Activated CD4-positive, alpha-beta memory T cell treated with anti-CD3 and anti-CD28 coated beads, Interleukin-2, amount 10 ng/mL, durations not matched to agents 7 days and 5 days (primary cell): ENCODE data around the gene ZNF189. TPM values are rescaled to one million over a fixed set of nuclear protein-coding genes. Genes with fewer than 3 reads are reported as not detected.

ENCODE experiments used
- CTCF ChIA-PET: fragments of 350-600 bp; sonication (Branson Sonifier 250); formaldehyde crosslinking; loops from one replicate; lab custom pipeline; 2021; ENCODE audit warnings: antibody characterized with exemption, inconsistent platforms; lab: Charles Lee
- POLR2A ChIA-PET: fragments of 350-600 bp; sonication (Branson Sonifier 250); formaldehyde crosslinking; loops from one replicate; lab custom pipeline; 2021; ENCODE audit warnings: antibody characterized with exemption; lab: Charles Lee
- DNase-seq: peaks from one replicate; pipeline ENCODE4 v3.0.0-alpha.2; 2020
- H3K27ac Mint-ChIP-seq: one replicate; pipeline ENCODE4 v1.8.0; 2021; ENCODE audit warnings: mild to moderate bottlenecking, mixed read lengths
- H3K27me3 Mint-ChIP-seq: one replicate; pipeline ENCODE4 v1.8.0; 2021; ENCODE audit warnings: mixed read lengths
- H3K36me3 Mint-ChIP-seq: one replicate; pipeline ENCODE4 v1.8.0; 2021; ENCODE audit warnings: low read depth, mixed read lengths
- H3K4me1 Mint-ChIP-seq: one replicate; pipeline ENCODE4 v1.8.0; 2021; ENCODE audit warnings: mixed read lengths
- H3K4me3 Mint-ChIP-seq: one replicate; pipeline ENCODE4 v1.8.0; 2021; ENCODE audit warnings: mild to moderate bottlenecking, mixed read lengths
- H3K9me3 Mint-ChIP-seq: one replicate; pipeline ENCODE4 v1.8.0; 2021; ENCODE audit warnings: mixed read lengths
- total RNA-seq, 2 experiments: library from RNA; stranded (reverse); gene quantifications; one replicate each; pipeline ENCODE4 v1.2.3, GENCODE V29; 2021

Gene ZNF189
- total RNA-seq, 2 experiments from 2014 or later: 13.1 to 13.3 TPM

DNA sequence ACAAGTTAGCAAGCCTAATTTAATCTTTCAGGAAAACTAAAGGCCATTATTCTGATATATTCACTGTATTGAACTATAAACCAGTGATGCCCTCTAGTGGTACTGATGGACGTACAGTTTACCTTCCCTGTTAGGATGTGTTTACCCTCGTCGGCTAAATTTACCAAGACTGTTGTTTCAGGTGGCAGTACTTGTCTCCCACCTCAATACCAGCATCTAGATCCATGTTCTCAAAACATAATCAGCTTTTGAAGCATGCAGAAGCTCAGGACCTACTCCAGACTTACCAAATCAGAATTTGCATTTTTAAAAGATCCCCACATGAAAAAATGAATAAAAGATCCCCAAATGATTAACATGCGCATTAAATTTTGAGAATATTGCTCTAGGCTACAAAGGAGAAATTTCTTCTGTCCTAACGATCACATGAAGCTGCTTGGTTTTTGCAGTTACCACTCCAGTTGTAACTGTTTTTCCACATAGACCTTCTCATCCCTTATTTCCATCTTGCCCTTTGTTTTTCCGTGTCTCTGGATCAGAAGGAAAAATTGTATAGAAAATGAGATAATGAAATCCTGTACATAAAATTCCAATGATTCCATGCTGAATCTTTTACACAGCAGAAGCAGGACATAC lies 10.7 kb upstream of the ZNF189 start:
- CTCF ChIA-PET: interaction anchor here (0.5 to 2.3 kb wide), 7 partner anchors 10 to 706 kb away, joined by 3 to 16 read pairs (median 4); partner anchors contain the start of genes MRPL50 and ZNF189
- Mint-ChIP-seq H3K4me3 (no peak overlapping the region), H3K4me1 (peaks cover 8% of the 10 kb centered on the region), H3K36me3 (peaks cover 51% of the 10 kb centered on the region), H3K27ac (no peak overlapping the region), H3K27me3 (peaks cover 2% of the 10 kb centered on the region), H3K9me3 (peaks cover 19% of the 10 kb centered on the region)
- DNase-seq: no peak
- POLR2A ChIA-PET: interaction anchor here (1.9 kb wide), 1 partner anchor 10 kb away, joined by 8 read pairs; the partner anchor contains the start of genes MRPL50 and ZNF189

DNA sequence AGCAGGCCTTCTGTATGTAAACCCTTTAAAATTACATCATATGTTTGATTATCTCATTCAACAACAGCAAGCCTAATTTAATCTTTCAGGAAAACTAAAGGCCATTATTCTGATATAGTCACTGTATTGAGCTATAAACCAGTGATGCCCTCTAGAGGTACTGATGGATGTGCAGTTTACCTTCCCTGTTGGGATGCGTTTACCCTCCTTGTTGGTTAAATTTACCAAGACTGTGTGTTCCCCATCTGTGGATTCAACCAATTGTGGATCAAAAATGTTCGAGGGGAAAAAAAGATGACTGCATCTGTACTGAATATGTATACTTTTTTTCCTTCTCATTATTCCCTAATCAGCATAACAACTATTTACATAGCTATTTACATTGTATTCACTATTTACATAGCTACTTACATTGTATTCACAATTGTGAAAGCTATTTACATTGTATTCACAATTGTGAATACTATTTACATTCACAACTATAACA lies 10.1 kb upstream of the ZNF189 start:
- H3K27me3 Mint-ChIP-seq: no peaks in the 10 kb centered on the region
- no peak overlapping the region for H3K4me3 Mint-ChIP-seq
- H3K4me1 Mint-ChIP-seq: peaks cover 10% of the 10 kb centered on the region
- H3K9me3 Mint-ChIP-seq: peaks cover 21% of the 10 kb centered on the region
- ChIA-PET CTCF (interaction anchor here (0.5 to 2.3 kb wide), 7 partner anchors 11 to 707 kb away, joined by 3 to 16 read pairs (median 4); partner anchors contain the start of genes MRPL50 and ZNF189), POLR2A (interaction anchor here (1.9 kb wide), 1 partner anchor 10 kb away, joined by 8 read pairs; the partner anchor contains the start of genes MRPL50 and ZNF189)
- no peak for DNase-seq
- H3K36me3 Mint-ChIP-seq: peaks cover 54% of the 10 kb centered on the region
- no peak overlapping the region for H3K27ac Mint-ChIP-seq

DNA sequence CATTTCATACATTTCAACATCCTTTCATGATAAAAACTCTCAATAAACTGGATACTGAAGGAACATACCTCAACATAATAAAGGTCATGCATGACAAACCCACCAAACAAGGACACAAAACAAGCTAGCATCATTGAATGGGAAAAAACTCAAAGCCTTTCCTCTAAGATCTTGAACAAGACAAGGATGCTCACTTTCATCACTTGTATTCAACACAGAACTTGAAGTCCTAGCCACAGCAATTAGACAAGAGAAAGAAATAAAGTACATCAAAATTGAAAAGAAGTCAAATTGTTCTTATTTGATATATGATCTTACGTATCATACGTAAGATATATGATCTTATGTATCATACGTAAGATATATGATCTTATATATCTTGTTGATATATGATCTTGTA lies 5.5 kb upstream of the ZNF189 start:
- Mint-ChIP-seq H3K27me3 (no peaks in the 10 kb centered on the region), H3K36me3 (peaks cover 75% of the 10 kb centered on the region), H3K9me3 (peaks cover 21% of the 10 kb centered on the region), H3K4me3 (no peak overlapping the region), H3K4me1 (peaks cover 37% of the 10 kb centered on the region), H3K27ac (no peak overlapping the region)
- DNase-seq: no peak
- ChIA-PET POLR2A (no interaction called here), CTCF (no interaction called here)

DNA sequence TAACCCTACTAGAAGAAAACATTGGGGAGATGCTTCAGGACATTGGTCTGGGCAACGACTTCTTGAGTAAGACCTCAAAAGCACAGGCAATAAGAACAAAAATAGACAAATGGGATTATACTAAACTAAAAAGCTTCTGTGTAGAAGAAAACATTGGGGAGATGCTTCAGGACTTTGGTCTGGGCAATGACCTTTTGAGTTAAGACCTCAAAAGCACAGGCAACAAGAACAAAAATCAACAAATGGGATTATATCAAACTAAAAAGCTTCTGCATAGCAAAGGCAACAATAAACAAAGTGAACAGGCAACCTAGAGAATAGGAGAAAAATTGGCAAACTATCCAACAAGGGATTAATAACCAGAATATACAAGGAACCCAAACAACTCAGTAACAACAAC lies 4.0 kb upstream of the ZNF189 start:
- H3K36me3 Mint-ChIP-seq: peaks cover 66% of the 10 kb centered on the region
- ChIA-PET CTCF (no interaction called here), POLR2A (no interaction called here)
- no peak overlapping the region for H3K27ac Mint-ChIP-seq
- no peak for DNase-seq
- no peaks in the 10 kb centered on the region for H3K27me3 Mint-ChIP-seq
- no peak overlapping the region for H3K4me3 Mint-ChIP-seq
- peaks cover 21% of the 10 kb centered on the region for H3K9me3 Mint-ChIP-seq
- peaks cover 38% of the 10 kb centered on the region for H3K4me1 Mint-ChIP-seq

DNA sequence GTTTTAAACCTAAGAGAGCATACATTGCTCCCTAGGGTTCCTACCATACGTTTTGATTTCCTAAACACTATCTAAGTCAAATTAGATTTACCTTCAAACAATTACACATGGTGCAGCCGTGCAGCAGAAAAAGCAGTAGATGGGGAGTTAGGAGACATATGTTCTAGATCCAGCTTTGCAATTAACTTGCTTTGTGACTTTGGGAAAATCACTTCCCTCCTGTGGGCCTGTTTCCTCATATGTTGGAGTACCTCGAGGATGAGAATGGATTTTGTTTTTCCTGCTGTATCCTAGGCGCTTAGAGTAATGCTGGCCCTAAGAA lies 944 bp upstream of the ZNF189 start:
- H3K27ac Mint-ChIP-seq: peak overlapping the region; percentile 93
- POLR2A ChIA-PET: interaction anchor here (1.2 to 2.9 kb wide), 3 partner anchors 9 to 136 kb away, joined by 4 to 27 read pairs (median 8); partner anchors contain the start of gene RNF20

DNA sequence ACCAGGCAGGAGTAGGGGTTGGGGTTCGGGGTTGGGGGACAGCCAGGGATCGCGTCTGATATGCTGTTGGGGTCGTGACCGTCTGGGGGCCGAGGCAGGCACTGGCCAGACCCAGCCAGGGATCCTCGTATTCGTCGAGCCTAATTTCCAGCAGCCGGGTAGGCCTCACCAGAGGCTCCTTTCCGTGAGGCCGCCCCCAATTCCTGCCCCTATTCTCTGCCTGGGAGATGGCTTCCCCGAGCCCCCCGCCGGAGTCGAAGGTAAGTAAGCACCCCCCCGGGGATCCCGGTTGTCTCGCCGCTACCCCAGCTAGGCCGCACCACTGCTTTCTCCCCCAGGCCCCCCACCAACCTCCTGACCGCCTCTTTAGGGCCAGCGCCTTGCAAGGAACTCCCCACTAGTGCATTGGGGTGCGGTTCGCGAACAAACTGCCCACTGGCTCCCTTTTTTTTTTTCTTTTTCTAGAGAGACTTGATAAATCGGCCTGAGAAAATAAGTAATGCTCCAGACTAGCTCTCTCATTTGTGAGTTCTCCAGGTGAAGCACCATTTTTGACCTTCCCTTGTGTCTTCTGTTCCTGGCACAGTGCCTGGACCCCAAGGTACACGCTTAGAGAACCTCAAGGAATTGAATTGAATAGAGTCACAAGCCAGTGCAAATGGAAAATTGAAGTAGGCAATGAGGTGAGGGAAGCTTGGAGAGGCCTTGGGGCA lies 435 bp downstream of the ZNF189 start:
- peaks cover 72% of the 10 kb centered on the region for H3K36me3 Mint-ChIP-seq
- DNase-seq: peak; percentile 18
- no peaks in the 10 kb centered on the region for H3K27me3 Mint-ChIP-seq
- H3K4me1 Mint-ChIP-seq: peaks cover 51% of the 10 kb centered on the region
- H3K27ac Mint-ChIP-seq: peak overlapping the region; percentile 93
- H3K9me3 Mint-ChIP-seq: peaks cover 21% of the 10 kb centered on the region
- POLR2A ChIA-PET: interaction anchor here (0.8 to 2.9 kb wide), 7 partner anchors 8 to 138 kb away, joined by 3 to 27 read pairs (median 4); partner anchors contain the start of gene RNF20
- CTCF ChIA-PET: interaction anchor here (0.9 to 2.1 kb wide), 5 partner anchors 11 to 167 kb away, joined by 3 to 16 read pairs (median 4); partner anchors contain the start of gene RNF20
- peak overlapping the region; percentile 98 for H3K4me3 Mint-ChIP-seq

More for the DNA sequence above, 944 bp upstream of the ZNF189 start:
- Mint-ChIP-seq H3K4me1 (peaks cover 55% of the 10 kb centered on the region), H3K9me3 (peaks cover 14% of the 10 kb centered on the region), H3K4me3 (peak overlapping the region; percentile 98), H3K36me3 (peaks cover 68% of the 10 kb centered on the region), H3K27me3 (no peaks in the 10 kb centered on the region)
- CTCF ChIA-PET: interaction anchor here (1.2 to 1.7 kb wide), 2 partner anchors 135 to 168 kb away, joined by 3 to 9 read pairs; partner anchors contain the start of gene RNF20
- DNase-seq: no peak

DNA sequence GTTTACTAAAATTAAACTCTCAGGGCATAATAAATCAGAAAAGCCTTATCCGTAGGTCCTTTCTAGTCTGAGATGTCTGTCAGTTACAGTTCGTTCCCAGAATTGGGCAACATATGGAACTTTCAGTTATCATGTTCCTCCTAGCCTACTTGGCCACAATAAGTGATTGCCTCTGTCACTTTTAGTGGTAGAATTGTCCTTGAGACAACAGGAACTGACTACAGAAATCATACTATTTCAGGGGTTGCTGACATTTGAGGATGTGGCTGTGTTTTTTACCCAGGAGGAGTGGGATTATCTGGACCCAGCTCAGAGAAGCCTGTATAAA lies 956 bp downstream of the ZNF189 start:
- no peaks in the 10 kb centered on the region for H3K27me3 Mint-ChIP-seq
- no peak for DNase-seq
- peak overlapping the region; percentile 93 for H3K27ac Mint-ChIP-seq
- H3K36me3 Mint-ChIP-seq: peaks cover 72% of the 10 kb centered on the region
- peaks cover 18% of the 10 kb centered on the region for H3K9me3 Mint-ChIP-seq
- ChIA-PET POLR2A (interaction anchor here (2.9 kb wide), 1 partner anchor 134 kb away, joined by 27 read pairs; the partner anchor contains the start of gene RNF20), CTCF (interaction anchor here (1.9 to 2.1 kb wide), 2 partner anchors 11 to 130 kb away, joined by 4 to 16 read pairs; no protein-coding TSS in a partner anchor)
- H3K4me1 Mint-ChIP-seq: peaks cover 48% of the 10 kb centered on the region
- H3K4me3 Mint-ChIP-seq: peak overlapping the region; percentile 98

DNA sequence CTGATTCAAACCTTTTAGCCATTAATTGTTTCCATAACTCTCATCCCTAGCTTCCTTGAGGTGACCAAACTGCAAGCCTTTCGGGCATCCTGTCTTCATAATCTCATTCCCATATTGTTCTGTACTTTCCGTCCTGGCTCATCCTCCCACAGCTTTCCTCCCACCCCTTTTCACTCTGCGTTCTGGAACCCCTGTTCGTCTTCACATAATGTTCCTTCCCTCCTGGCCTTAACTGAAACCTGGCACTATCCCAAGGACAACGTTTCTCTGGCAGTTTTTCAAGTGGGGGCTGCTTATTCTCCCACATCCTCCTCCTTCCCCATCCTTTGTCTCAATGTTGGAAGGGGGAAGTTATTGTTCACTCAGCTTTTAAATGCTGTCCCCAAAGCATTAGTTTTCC lies 1.5 kb downstream of the ZNF189 start:
- H3K4me1 Mint-ChIP-seq: peaks cover 43% of the 10 kb centered on the region
- DNase-seq: no peak
- no peaks in the 10 kb centered on the region for H3K27me3 Mint-ChIP-seq
- H3K9me3 Mint-ChIP-seq: peaks cover 20% of the 10 kb centered on the region
- peaks cover 72% of the 10 kb centered on the region for H3K36me3 Mint-ChIP-seq
- ChIA-PET POLR2A (interaction anchor here (2.9 kb wide), 1 partner anchor 134 kb away, joined by 27 read pairs; the partner anchor contains the start of gene RNF20), CTCF (interaction anchor here (1.9 to 2.1 kb wide), 2 partner anchors 12 to 130 kb away, joined by 4 to 16 read pairs; no protein-coding TSS in a partner anchor)
- peak overlapping the region; percentile 19 for H3K27ac Mint-ChIP-seq
- peak overlapping the region; percentile 98 for H3K4me3 Mint-ChIP-seq

DNA sequence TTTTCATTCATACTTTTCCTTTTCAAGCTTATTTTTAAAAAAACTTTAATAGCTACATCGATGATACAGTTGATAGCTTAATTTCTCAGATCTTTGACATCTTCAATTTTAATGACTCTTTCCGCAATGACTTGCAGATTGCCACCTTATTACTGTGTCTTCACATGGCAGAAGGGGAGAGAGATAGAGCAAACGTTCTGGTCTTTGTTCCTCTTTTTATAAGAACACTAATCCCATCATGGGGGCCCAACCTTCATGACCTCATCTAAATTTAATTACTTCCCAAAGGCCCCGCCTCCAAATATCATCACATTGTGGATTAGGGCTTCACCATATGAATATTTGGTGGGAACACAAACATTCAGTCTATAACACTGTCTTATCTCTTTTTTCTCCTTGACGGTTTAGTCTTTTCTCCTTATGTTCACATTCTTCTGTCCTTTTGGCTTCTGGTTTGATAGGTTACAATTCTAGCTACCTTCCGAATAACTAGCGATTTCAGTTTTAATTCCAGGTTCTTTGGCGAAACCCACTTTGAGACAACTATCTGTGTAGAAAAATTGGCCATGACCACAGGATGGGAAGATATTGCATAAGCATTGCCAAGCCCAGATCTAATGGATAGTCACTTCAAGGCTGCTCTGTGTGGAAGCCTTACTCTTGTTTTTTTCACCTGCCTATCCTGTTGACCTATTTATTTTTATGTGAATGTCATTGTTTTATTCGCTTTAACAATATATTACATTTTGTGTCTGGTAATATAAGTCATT lies 5.0 kb downstream of the ZNF189 start:
- Mint-ChIP-seq H3K27me3 (no peaks in the 10 kb centered on the region), H3K36me3 (peaks cover 89% of the 10 kb centered on the region), H3K4me1 (peaks cover 24% of the 10 kb centered on the region), H3K4me3 (no peak overlapping the region), H3K9me3 (peaks cover 48% of the 10 kb centered on the region), H3K27ac (no peak overlapping the region)
- ChIA-PET CTCF (interaction anchor here (0.6 kb wide), 1 partner anchor 802 kb away, joined by 3 read pairs; no protein-coding TSS in a partner anchor), POLR2A (no interaction called here)
- no peak for DNase-seq

DNA sequence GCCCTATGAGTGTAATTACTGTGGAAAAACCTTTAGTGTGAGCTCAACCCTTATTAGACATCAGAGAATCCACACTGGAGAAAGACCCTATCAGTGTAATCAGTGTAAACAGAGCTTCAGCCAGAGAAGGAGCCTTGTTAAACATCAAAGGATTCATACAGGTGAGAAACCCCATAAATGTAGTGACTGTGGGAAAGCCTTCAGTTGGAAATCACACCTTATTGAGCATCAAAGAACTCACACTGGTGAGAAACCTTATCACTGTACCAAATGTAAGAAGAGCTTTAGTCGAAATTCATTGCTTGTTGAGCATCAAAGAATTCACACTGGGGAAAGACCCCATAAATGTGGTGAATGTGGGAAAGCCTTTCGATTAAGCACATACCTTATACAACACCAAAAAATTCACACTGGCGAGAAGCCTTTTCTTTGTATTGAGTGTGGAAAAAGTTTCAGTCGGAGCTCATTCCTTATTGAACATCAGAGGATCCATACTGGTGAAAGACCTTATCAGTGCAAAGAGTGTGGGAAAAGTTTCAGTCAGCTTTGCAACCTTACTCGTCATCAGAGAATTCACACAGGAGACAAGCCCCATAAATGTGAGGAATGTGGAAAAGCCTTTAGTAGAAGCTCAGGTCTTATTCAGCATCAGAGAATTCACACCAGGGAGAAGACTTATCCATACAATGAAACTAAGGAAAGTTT lies 9.9 kb downstream of the ZNF189 start:
- Mint-ChIP-seq H3K27ac (no peak overlapping the region), H3K27me3 (no peaks in the 10 kb centered on the region), H3K36me3 (peaks cover 79% of the 10 kb centered on the region), H3K9me3 (peaks cover 79% of the 10 kb centered on the region), H3K4me1 (no peaks in the 10 kb centered on the region), H3K4me3 (no peak overlapping the region)
- no peak for DNase-seq
- CTCF ChIA-PET: interaction anchor here (2.2 kb wide), 1 partner anchor 20 kb away, joined by 5 read pairs; no protein-coding TSS in a partner anchor
- POLR2A ChIA-PET: interaction anchor here (0.7 to 1.1 kb wide), 2 partner anchors 10 kb away, joined by 3 read pairs; partner anchors contain the start of genes MRPL50 and ZNF189

DNA sequence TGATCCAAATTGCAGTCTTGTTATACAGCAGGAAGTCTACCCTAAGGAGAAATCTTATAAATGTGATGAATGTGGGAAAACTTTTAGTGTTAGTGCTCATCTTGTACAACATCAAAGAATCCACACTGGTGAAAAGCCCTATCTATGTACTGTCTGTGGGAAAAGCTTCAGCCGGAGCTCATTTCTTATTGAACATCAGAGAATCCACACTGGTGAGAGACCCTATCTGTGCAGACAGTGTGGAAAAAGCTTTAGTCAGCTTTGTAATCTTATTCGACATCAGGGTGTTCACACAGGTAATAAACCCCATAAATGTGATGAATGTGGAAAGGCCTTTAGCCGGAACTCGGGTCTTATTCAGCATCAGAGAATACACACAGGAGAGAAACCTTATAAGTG lies 10.4 kb downstream of the ZNF189 start:
- Mint-ChIP-seq H3K4me3 (no peak overlapping the region), H3K27ac (no peak overlapping the region), H3K9me3 (peaks cover 78% of the 10 kb centered on the region), H3K27me3 (no peaks in the 10 kb centered on the region), H3K36me3 (peaks cover 75% of the 10 kb centered on the region), H3K4me1 (no peaks in the 10 kb centered on the region)
- no peak for DNase-seq
- ChIA-PET POLR2A (interaction anchor here (0.7 to 1.1 kb wide), 2 partner anchors 10 to 11 kb away, joined by 3 read pairs; partner anchors contain the start of genes MRPL50 and ZNF189), CTCF (interaction anchor here (2.2 kb wide), 1 partner anchor 20 kb away, joined by 5 read pairs; no protein-coding TSS in a partner anchor)
